Trophoblast cell (in vitro differentiated cells and primary cell): ENCODE data around the gene AJAP1.
A peak's percentile ranks its signal among the peaks of the same experiment; 100 is the strongest.

ENCODE experiments used
- DNase-seq, 2 donors: peaks; one replicate each; pipeline ENCODE4 v3.0.0-alpha.2; 2016
- H2AFZ ChIP-seq: 2 replicates; pipeline ENCODE4 v1.6.1; 2013; ENCODE audit warnings: low read length, moderate library complexity, mild to moderate bottlenecking; ENCODE audit not compliant: insufficient read depth, poor library complexity
- H2AK5ac ChIP-seq: 2 replicates; pipeline ENCODE4 v1.6.1; 2013; ENCODE audit warnings: mild to moderate bottlenecking, low read length
- H2BK120ac ChIP-seq: 2 replicates; pipeline ENCODE4 v1.6.1; 2013; ENCODE audit warnings: low read length, mild to moderate bottlenecking, moderate library complexity; ENCODE audit not compliant: insufficient read depth, poor library complexity
- H2BK12ac ChIP-seq: 2 replicates; pipeline ENCODE4 v1.6.1; 2013; ENCODE audit warnings: mild to moderate bottlenecking, low read length, moderate library complexity
- H2BK5ac ChIP-seq: 2 replicates; pipeline ENCODE4 v1.6.1; 2013; ENCODE audit warnings: low read length, low read depth, moderate library complexity, mild to moderate bottlenecking; ENCODE audit not compliant: poor library complexity
- H3K14ac ChIP-seq: 2 replicates; pipeline ENCODE4 v1.6.1; 2013; ENCODE audit warnings: mild to moderate bottlenecking, low read length
- H3K18ac ChIP-seq: 2 replicates; pipeline ENCODE4 v1.6.1; 2013; ENCODE audit warnings: mild to moderate bottlenecking, low read length
- H3K23ac ChIP-seq: 2 replicates; pipeline ENCODE4 v1.6.1; 2013; ENCODE audit warnings: low read length
- H3K27ac ChIP-seq: 2 replicates; pipeline ENCODE4 v1.5.1; 2013; ENCODE audit warnings: low read depth, mild to moderate bottlenecking, inconsistent platforms, low read length, moderate library complexity
- H3K27me3 ChIP-seq: 2 replicates; pipeline ENCODE4 v1.6.1; 2013; ENCODE audit warnings: inconsistent platforms, mild to moderate bottlenecking, low read length, moderate library complexity; ENCODE audit not compliant: insufficient read depth
- H3K36me3 ChIP-seq, 2 experiments: 1 replicate in 1 of 2; 2 replicates in 1 of 2; pipeline ENCODE4 v1.6.1; 2013; ENCODE audit warnings: low read length in 2 of 2, mild to moderate bottlenecking in 2 of 2, moderate library complexity in 1 of 2; ENCODE audit not compliant: insufficient read depth in 2 of 2, control insufficient read depth in 1 of 2
- H3K4ac ChIP-seq: 2 replicates; pipeline ENCODE4 v1.6.1; 2013; ENCODE audit warnings: low read depth, mild to moderate bottlenecking, low read length, moderate library complexity
- H3K4me1 ChIP-seq, 2 experiments: 1 replicate in 1 of 2; 2 replicates in 1 of 2; pipeline ENCODE4 v1.6.1; 2013; ENCODE audit warnings: low read length in 2 of 2, mild to moderate bottlenecking in 2 of 2, moderate library complexity in 1 of 2; ENCODE audit not compliant: insufficient read depth in 2 of 2, control insufficient read depth in 1 of 2
- H3K4me2 ChIP-seq: 2 replicates; pipeline ENCODE4 v1.6.1; 2013; ENCODE audit warnings: inconsistent platforms, mild to moderate bottlenecking, low read length, moderate library complexity
- H3K4me3 ChIP-seq: 2 replicates; pipeline ENCODE4 v1.5.1; 2013; ENCODE audit warnings: mild to moderate bottlenecking, low read depth, low read length, inconsistent platforms
- H3K79me1 ChIP-seq: one replicate; pipeline ENCODE4 v1.6.1; 2013; ENCODE audit warnings: low read length
- H3K79me2 ChIP-seq: 2 replicates; pipeline ENCODE4 v1.6.1; 2013; ENCODE audit warnings: low read length, mild to moderate bottlenecking; ENCODE audit not compliant: control insufficient read depth, insufficient read depth, poor library complexity
- H3K9ac ChIP-seq: 2 replicates; pipeline ENCODE4 v1.6.1; 2013; ENCODE audit warnings: mild to moderate bottlenecking, low read length
- H3K9me3 ChIP-seq: 2 replicates; pipeline ENCODE4 v1.6.1; 2013; ENCODE audit warnings: low read depth, mild to moderate bottlenecking, control low read depth, inconsistent platforms, low read length; ENCODE audit not compliant: insufficient read depth
- H4K12ac ChIP-seq: 2 replicates; pipeline ENCODE4 v1.6.1; 2013; ENCODE audit warnings: low read depth, mild to moderate bottlenecking, low read length, moderate library complexity
- H4K8ac ChIP-seq: 2 replicates; pipeline ENCODE4 v1.6.1; 2013; ENCODE audit warnings: low read depth, mild to moderate bottlenecking, low read length, moderate library complexity
- H4K91ac ChIP-seq: one replicate; pipeline ENCODE4 v1.6.1; 2013; ENCODE audit warnings: low read depth, mild to moderate bottlenecking, low read length, moderate library complexity
- WGBS: extraction: QIAGEN DNeasy Blood & Tissue Kit; methylation state at CpG from one replicate; pipeline ENCODE4 v1.1.7; 2013; ENCODE audit warnings: missing lambda C conversion rate; ENCODE audit not compliant: insufficient read length, insufficient coverage; ENCODE audit errors: extremely low coverage; 5-methylcytosine and 5-hydroxymethylcytosine counted together

AJAP1 gene

GRCh38 chr1:4756851-4757580 is 102.6 kb downstream of the AJAP1 start:
- Histone ChIP-seq H3K79me1 (no peaks in the 10 kb centered on the region), H4K8ac (no peak overlapping the region), H3K23ac (no peak overlapping the region), H2AK5ac (no peak overlapping the region), H3K27me3 (no peaks in the 10 kb centered on the region), H3K4ac (no peak overlapping the region), H3K9me3 (peaks cover 2% of the 10 kb centered on the region), H4K91ac (no peak overlapping the region), H3K79me2 (no peaks in the 10 kb centered on the region), H3K18ac (no peak overlapping the region), H2BK12ac (no peak overlapping the region), H3K4me3 (no peak overlapping the region), H3K4me1 (peaks cover 11 to 26% of the 10 kb centered on the region in 2 experiments), H3K27ac (no peak overlapping the region), H3K36me3 (no peaks in the 10 kb centered on the region), H2AFZ (no peak overlapping the region), H2BK5ac (no peak overlapping the region), H4K12ac (no peak overlapping the region), H2BK120ac (no peak overlapping the region), H3K9ac (no peak overlapping the region), H3K4me2 (no peak overlapping the region), H3K14ac (no peak overlapping the region)
- DNase-seq = no peak
- WGBS = no CpG with 5 or more reads among the region's 10 CpGs

DNA sequence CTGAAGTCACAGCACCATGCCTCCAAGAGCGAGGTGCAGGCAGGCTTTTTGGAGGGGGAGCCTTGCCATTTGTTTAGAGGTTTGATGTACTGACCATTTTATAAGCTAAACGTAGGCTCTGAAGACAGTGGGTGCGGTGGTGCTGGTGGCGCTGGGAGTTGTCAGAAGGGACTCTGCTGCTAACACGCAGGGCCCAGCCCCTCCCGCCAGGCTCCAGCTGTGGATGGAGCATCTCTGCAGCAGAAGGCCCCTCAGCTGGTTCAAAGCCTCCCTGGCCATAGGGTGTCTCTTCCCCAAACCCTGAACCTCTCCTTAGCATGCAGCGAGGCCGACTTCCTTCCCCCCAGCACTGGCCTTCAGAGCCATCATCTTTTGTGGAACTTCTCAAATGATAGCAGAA is 105.3 kb downstream of the AJAP1 start:
- Histone ChIP-seq H3K4me3 (no peak overlapping the region), H3K4me2 (no peak overlapping the region), H2BK12ac (no peak overlapping the region), H3K18ac (no peak overlapping the region), H3K79me1 (no peaks in the 10 kb centered on the region), H4K91ac (no peak overlapping the region), H2BK5ac (no peak overlapping the region), H3K23ac (no peak overlapping the region), H3K79me2 (no peaks in the 10 kb centered on the region), H3K4me1 (peaks cover 18 to 29% of the 10 kb centered on the region in 2 experiments), H3K9ac (no peak overlapping the region), H3K27ac (no peak overlapping the region), H3K4ac (no peak overlapping the region), H2AK5ac (no peak overlapping the region), H3K14ac (no peak overlapping the region), H3K36me3 (no peaks in the 10 kb centered on the region), H3K9me3 (peaks cover 2% of the 10 kb centered on the region), H2BK120ac (no peak overlapping the region), H4K8ac (no peak overlapping the region), H4K12ac (no peak overlapping the region), H3K27me3 (no peaks in the 10 kb centered on the region), H2AFZ (no peak overlapping the region)
- no peak for DNase-seq
- WGBS = no CpG with 5 or more reads among the region's 8 CpGs

DNA sequence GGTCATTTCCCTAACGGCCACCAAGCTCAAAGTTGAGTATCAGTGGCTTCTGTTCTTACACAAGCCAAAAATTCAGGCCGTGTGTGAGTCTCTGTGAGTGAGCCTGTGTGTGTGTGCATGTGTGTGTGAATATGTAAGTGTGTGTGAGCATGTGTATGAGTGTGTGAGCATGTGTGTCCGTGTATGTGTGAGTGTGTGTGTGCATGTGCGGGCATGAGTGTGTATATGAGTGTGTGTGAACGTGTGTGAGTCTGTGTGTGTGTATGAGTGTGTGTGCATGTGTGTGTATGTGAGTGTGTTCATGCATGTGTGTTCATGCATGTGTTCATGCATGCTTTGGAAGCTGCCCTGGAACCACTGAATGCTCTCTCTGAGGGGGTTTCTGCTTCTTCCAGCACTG is 105.7 kb downstream of the AJAP1 start:
- no CpG with 5 or more reads among the region's 5 CpGs for WGBS
- Histone ChIP-seq H3K79me1 (no peaks in the 10 kb centered on the region), H3K4me3 (peak overlapping the region; percentile 57), H3K4me2 (no peak overlapping the region), H3K4ac (no peak overlapping the region), H4K91ac (no peak overlapping the region), H3K79me2 (no peaks in the 10 kb centered on the region), H2AK5ac (no peak overlapping the region), H3K18ac (no peak overlapping the region), H3K27ac (no peak overlapping the region), H3K14ac (no peak overlapping the region), H3K4me1 (peaks cover 17 to 25% of the 10 kb centered on the region in 2 experiments), H2AFZ (no peak overlapping the region), H2BK12ac (no peak overlapping the region), H3K9ac (no peak overlapping the region), H3K36me3 (no peaks in the 10 kb centered on the region), H3K23ac (no peak overlapping the region), H3K9me3 (peaks cover 2% of the 10 kb centered on the region), H3K27me3 (no peaks in the 10 kb centered on the region), H4K8ac (no peak overlapping the region), H2BK120ac (no peak overlapping the region), H4K12ac (no peak overlapping the region), H2BK5ac (no peak overlapping the region)
- no peak for DNase-seq

DNA sequence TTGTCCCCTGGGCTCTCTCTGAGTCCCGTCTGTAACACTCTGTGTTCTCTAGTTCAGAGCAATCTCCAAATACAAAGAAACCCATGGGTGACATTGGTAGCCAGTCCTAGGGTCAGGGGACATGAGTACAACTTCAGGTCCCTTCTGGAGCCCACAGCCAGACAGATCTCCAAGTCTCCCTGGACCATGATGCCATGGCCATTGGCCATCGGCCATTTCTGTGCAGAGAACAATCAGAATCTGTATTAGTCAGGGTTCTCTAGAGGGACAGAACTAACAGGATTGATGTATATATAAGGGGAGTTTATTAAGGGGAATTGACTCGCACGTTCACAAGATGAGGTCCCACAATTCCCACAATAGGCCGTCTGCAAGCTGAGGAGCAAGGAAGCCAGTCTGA is 106.9 kb downstream of the AJAP1 start:
- no peaks in the 10 kb centered on the region for H3K79me1 ChIP-seq
- H3K4ac ChIP-seq = no peak overlapping the region
- no peak overlapping the region for H2BK120ac ChIP-seq
- no peak overlapping the region for H3K18ac ChIP-seq
- H3K4me3 ChIP-seq = no peak overlapping the region
- H2BK12ac ChIP-seq = no peak overlapping the region
- peaks cover 2% of the 10 kb centered on the region for H3K9me3 ChIP-seq
- H3K27me3 ChIP-seq = no peaks in the 10 kb centered on the region
- no peak overlapping the region for H3K23ac ChIP-seq
- no peak for DNase-seq
- H4K91ac ChIP-seq = no peak overlapping the region
- WGBS = no CpG with 5 or more reads among the region's 5 CpGs
- no peak overlapping the region for H2AK5ac ChIP-seq
- peaks cover 10 to 13% of the 10 kb centered on the region in 2 experiments for H3K4me1 ChIP-seq
- no peak overlapping the region for H4K8ac ChIP-seq
- no peaks in the 10 kb centered on the region for H3K79me2 ChIP-seq
- no peak overlapping the region for H3K9ac ChIP-seq
- H3K14ac ChIP-seq = no peak overlapping the region
- no peak overlapping the region for H3K27ac ChIP-seq
- H2AFZ ChIP-seq = no peak overlapping the region
- no peak overlapping the region for H3K4me2 ChIP-seq
- H3K36me3 ChIP-seq = no peaks in the 10 kb centered on the region
- no peak overlapping the region for H2BK5ac ChIP-seq
- no peak overlapping the region for H4K12ac ChIP-seq
